NCI-H2196 treated with DMSO at 0.1 percent for 48 hours (cell line): ENCODE measurements around the gene FITM1.

Experiments
- DNase-seq: peaks from one replicate; lab custom pipeline; 2025; ENCODE audit not compliant: unreplicated experiment; lab: John Stamatoyannopoulos, UW

FITM1 gene

DNA sequence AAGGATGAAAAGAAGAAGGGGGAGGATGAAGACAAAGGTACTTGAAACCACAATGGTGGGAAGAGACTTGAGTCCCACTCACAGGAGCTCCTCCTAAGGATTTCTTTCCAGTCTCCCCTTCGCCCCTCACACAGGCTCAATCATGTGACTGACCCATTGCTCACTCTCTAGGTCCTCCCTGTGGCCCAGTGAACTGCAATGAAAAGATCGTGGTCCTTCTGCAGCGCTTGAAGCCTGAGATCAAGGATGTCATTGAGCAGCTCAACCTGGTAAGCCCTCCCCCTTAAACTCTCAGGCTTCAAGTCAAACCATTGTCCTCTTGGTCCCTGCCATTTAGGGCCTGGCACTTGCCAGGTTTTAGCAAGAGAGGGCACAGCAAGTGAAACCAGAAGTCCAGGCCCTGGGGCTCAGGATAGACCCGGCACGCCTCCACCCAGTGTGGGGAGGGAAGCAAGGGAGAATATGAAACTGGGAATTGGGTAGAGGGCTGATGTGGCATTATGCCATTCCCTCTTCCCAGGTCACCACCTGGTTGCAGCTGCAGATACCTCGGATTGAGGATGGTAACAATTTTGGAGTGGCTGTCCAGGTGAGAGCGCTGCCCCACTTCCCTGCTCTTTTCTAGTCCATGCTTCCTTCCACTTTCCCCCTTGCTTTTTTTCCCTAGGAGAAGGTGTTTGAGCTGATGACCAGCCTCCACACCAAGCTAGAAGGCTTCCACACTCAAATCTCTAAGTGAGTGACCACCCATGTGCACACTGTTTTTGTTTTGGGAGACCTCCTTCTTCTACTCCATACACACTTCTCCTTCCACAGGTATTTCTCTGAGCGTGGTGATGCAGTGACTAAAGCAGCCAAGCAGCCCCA is 7.3 kb downstream of the FITM1 start:
- no peak for DNase-seq

DNA sequence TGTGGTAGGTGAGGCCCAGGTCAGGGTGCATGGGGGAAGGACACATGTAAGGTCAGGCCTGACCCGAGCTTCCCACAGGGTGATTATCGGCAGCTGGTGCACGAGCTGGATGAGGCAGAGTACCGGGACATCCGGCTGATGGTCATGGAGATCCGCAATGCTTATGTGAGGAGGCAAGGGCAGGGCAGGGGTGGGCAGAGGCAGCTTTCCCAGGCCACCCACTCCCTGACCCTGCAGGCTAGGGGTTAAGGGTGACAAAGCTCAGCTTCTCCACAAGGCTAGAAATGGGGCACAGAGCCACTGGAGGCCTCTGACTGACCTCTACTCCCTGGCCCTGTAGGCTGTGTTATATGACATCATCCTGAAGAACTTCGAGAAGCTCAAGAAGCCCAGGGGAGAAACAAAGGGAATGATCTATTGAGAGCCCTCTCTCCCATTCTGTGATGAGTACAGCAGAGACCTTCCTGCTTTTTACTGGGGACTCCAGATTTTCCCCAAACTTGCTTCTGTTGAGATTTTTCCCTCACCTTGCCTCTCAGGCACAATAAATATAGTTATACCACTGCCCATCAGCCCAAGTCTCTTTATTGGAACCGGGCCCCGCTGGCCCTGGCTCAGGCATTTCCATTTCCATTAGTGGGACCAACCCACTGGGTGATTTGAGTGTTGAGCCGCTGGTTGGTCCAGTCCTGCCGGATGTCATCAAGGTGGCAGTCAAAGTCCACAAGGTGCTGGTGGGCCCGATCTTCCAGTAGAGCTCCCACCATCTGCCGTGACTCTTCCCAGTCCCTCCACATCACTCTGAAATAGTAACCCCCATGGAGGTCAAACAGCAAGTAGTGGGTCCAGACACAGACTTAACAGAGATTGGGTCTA is 8.2 kb downstream of the FITM1 start:
- DNase-seq, result no peak

DNA sequence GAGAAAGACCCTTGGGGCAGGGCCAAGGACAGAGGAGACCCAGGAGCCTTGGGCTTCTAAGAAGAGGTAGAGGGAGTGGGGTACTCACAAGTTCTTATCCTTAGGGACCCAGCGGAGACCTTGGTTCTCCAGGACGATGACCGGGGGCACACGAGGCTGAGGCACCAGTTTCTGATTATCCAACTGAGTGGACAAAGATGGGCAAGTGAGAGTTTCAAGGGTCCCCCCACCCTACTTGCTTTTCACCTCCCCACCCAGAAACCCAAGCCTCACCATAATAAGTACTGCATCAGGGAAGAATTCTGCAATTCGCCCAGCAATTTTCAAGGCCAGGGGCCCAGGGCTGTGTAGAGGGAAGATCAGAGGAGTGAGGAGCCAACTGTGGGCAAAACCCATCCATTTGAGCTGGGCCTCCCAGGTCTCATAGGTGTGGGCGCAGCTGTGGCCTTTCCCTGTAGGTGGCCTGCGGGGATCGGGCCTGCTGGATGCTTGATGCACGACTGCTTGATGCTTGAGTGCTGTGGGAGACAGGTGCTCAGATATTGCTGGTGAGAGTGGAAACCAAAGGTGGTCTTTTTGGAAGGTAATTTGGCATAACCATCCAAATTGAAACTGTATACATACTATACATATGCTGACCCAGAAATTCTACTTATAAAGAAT is 8.9 kb downstream of the FITM1 start:
- no peak for DNase-seq

DNA sequence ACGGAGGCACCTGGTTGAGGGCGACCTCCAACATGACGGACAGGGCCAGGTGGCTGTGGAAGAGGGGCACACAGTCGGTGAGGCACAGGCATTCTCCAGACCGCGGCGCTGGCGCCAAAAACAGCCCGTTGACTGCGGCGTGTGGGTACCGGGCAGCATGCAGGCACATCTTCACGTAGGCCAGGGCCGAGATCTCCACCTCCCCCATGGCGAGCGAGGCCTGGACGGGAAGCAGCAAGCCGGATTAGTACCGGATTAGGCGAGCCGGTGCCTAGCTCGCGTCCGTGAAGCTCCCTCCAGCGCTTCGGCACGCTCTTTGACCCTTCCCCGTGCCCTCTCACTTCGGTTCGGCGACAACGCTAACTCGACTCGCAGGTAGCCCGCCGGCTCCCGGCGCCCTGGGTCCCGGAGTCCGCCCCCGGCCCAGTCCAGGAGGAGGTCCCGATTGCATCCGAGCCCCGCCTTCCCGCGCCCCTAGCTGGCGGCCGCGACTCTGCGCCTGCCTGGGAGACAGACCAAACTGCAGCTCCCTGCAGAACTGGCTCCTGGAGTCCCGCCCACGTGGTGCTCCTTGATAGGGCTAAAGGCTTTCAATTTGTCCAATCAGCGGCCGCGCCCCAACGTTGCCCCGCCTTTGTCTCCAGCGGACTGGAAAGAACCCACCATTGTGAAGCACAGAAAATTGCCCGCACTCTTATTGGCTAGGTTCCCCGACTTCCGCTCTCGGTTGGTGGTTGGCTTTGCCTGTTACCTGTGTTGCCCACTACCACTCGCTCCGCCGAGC is 10.8 kb downstream of the FITM1 start, which contains the start of gene EMC9:
TSS of gene EMC9 (minus strand) at position 495 of the 784 bp plus-strand sequence. CDS start at position 208, 287 bp downstream.
- DNase-seq, result peak; percentile 99

DNA sequence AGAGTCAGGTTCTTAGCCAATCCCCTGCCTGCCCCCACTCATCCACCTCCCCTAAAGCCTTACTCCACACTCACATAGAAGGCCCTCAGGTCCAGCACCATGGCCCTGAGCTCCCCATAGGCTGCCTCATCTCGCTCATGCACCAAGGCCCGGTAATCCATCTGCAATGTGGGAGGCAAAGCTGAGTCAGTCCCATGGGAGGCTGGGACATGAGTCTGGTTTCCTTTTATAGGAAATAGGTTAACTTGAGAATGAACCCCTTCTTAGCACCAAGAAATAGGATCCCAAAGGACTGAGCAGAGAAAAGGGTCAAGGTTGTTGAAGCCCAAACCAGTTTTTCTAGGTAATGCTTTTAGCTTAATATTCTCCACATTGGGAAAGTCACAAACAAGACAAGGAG is 13.1 kb downstream of the FITM1 start:
- no peak for DNase-seq

DNA sequence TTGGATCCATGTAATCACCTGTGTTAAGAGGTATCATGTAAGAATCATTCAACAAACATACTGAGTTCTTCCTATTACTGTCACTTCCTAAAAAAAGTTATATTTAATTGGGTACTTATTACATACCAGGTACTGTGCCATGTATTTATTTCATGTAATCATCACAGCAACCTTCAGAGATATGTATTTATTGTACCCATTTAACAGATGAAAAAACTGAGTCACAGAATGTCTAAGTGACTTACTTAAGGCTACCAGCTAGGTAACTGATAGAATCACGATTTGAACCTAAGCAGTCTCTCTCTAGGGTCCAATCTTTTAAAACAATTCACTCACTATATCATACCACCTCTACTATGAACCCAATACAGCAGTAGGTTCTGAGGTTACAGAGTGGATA is 14.0 kb downstream of the FITM1 start:
- DNase-seq, result no peak

DNA sequence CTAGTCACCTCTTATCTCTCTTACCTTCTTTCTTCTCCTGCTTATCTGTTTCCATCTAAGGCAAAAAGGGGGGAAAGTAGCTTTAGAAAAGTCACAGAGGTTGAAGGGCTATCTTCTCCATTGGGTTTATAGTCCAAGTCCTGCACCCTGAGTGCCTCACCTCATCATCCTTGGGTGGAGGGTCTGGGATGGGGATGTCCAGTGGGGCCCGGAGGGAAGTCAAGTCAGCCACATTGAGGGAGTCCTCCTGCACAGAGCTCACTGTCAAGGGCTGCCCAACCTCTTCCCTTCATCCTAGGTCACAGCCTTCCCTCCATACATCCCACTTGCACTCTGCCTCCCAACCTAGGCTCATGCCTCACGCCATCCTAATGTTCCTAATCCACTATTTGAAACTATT is 14.8 kb downstream of the FITM1 start:
- DNase-seq, result no peak

DNA sequence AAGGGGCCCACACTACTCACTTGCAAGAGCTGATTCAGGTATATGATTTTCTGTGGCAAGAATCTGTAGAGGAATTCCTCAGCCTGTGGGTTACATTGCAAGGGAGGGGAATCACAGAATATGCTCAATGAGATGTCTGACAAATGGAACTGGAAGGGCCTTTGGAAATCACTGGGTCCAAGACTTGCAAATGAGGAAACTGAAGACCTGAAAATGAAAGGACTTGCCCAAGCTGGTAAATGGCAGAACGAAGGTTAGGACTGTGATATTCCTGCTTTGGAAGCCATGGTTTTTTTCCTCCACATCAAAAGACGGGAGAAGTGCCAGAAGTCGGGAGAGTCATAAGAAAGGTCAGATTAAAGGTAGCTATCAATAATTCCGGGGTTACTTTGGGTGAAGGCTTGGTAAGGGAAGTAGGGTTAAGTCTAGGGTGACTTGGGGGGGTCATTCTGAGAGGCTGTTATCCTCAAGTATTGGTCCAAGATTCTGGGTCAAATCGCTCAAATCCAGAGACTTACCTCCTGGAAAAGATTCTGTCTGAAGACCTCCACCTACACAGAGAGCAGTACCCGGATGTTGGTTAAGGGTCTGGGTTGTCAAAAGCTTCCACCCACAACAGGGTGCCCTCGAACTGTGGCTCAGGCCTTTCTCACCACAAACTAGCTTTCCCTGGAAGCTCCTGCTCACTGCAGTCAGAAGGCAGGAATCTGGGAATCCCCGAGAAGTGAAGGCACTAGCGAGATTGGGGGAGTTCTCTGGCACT is 15.4 kb downstream of the FITM1 start:
- DNase-seq, result no peak

DNA sequence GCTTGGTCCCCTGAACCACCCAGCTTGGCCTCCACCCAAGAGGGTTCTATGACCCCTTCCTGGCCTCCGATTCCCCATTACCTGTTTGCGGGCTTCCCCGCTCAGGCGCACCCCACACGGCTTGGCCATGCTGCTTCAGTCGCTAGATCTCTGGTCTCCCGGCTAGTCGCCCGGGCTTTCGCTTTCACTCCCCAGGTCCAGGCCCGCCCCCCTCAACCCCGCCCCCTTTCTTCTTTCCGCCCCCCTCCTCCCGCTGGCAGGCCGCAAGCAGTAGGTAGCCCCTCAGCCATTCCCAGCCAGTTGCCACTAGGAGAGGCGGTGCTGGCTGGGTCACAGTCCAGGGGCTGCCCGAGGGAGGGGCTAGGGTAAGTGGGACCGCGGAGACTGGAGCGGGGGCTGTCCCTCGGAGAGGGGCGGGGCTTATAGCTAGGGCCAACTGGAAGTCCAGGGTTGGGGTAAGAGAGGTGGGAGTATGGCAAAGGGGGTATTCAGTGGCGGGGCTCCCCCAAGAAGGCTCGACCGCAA is 16.1 kb downstream of the FITM1 start, which contains the start of gene PSME2:
TSS of gene PSME2 (minus strand) at position 158 of the 525 bp plus-strand sequence. CDS start at position 129, 29 bp downstream.
- peak; percentile 96 for DNase-seq

DNA sequence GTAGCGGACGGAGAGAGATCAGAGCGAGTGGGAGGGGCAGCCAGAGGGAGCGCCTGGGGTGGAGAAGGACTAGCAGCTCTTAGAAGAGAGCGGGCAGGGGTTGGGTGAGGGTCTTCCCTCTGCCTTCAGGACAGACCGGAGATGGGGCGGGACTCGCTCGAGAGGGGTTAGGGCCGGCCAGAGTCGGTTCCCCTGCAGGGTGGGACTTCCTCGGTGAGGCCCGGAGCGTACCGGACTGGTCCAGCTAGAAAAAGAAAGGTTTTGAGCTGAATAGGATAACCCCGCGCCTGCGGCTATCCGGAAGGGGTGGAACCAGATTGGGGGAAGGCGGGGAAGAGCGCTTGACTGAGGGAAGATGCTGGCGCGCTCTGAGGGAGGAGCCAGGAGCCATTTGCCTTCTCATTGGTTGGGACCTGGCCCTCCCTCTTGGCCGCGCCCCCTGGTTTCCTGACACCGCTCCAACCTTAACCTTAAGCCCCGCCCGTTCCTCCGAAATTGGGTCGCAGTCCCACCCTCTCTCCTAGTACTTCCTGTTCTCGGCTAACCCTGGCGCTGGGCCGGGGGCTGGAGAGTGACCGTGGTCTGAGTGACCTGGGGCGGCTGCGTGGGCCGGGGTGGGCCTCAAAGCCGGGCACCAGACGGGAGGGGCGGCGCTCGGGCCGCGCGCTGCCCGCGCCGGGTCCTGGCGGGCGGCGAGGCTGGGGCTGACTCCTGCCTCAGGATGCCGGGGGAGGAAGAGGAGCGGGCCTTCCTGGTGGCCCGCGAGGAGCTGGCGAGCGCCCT is 16.7 kb downstream of the FITM1 start, which contains the start of gene RNF31:
TSS of gene RNF31 (plus strand) at position 521 of the 783 bp plus-strand sequence. CDS start at position 722, 201 bp downstream.
- peak; percentile 98 for DNase-seq

DNA sequence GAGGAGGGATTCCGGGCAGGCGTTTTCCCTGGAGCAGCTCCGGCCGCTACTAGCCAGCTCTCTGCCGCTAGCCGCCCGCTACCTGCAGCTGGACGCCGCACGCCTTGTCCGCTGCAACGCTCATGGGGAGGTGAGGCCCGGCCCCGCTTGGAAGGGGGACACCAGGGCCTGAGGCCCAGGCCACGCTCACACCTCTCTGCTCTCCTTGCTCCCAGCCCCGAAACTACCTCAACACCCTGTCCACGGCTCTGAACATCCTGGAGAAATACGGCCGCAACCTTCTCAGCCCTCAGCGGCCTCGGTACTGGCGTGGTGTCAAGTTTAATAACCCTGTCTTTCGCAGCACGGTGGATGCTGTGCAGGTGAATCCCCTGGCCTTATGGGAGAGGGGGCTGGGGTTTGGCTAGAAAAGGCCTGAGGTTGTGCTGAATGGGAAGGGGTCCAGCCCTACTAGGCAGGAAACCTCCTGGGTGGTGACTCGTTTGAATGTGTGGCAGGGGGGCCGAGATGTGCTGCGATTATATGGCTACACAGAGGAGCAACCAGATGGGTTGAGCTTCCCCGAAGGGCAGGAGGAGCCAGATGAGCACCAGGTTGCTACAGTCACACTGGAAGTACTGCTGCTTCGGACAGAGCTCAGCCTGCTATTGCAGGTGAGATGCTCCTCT is 17.4 kb downstream of the FITM1 start:
- DNase-seq, result no peak

DNA sequence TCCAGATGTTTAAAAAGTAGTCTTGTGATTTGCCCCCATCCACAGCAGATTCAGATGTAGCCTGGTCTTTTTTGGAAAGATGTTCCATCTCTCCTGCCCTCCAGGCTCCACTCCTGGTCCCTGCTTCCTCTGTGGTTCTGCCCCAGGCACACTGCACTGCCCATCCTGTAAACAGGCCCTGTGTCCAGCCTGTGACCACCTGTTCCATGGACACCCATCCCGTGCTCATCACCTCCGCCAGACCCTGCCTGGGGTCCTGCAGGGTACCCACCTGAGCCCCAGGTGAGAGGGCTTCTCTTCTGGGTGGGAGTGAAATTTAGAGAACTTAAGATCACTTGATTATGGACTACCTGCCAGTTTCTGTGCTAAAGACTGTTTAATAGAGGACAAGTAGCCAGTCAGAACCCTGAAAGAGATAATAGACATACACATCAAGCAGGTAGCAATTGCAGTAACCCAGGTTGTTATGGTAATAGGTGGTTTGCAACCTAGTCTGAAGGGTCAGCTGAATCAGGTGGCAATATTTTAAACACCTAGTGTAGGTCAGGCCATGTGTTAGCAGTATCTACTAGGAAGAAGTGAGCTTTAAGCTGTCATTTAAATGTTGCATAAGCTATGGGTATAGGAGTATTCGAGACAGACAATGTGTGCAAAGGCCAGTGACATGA is 19.0 kb downstream of the FITM1 start:
- no peak for DNase-seq

DNA sequence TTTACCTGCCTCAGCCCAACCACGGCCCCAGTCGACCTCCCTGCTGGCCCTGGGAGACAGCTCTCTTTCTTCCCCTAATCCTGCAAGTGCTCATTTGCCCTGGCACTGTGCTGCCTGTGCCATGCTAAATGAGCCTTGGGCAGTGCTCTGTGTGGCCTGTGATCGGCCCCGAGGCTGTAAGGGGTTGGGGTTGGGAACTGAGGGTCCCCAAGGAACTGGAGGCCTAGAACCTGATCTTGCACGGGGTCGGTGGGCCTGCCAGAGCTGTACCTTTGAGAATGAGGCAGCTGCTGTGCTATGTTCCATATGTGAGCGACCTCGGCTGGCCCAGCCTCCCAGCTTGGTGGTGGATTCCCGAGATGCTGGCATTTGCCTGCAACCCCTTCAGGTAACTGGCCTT is 19.6 kb downstream of the FITM1 start:
- DNase-seq, result no peak

DNA sequence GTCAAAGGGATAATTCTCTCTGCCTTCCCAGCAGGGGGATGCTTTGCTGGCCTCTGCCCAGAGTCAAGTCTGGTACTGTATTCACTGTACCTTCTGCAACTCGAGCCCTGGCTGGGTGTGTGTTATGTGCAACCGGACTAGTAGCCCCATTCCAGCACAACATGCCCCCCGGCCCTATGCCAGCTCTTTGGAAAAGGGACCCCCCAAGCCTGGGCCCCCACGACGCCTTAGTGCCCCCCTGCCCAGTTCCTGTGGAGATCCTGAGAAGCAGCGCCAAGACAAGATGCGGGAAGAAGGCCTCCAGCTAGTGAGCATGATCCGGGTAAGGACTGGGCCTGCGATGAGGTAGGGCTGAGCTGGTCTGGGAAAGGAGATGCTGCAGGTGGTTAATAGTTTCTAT is 20.1 kb downstream of the FITM1 start:
- no peak for DNase-seq

DNA sequence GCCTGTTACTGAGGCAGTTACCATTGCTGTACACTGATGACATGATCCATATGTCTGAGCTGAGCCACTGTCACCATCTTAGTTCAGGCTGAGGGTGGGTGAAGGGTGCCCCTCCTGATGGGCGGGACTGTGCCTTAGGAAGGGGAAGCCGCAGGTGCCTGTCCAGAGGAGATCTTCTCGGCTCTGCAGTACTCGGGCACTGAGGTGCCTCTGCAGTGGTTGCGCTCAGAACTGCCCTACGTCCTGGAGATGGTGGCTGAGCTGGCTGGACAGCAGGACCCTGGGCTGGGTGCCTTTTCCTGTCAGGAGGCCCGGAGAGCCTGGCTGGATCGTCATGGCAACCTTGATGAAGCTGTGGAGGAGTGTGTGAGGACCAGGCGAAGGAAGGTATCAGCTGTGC is 20.5 kb downstream of the FITM1 start:
- DNase-seq, result no peak

DNA sequence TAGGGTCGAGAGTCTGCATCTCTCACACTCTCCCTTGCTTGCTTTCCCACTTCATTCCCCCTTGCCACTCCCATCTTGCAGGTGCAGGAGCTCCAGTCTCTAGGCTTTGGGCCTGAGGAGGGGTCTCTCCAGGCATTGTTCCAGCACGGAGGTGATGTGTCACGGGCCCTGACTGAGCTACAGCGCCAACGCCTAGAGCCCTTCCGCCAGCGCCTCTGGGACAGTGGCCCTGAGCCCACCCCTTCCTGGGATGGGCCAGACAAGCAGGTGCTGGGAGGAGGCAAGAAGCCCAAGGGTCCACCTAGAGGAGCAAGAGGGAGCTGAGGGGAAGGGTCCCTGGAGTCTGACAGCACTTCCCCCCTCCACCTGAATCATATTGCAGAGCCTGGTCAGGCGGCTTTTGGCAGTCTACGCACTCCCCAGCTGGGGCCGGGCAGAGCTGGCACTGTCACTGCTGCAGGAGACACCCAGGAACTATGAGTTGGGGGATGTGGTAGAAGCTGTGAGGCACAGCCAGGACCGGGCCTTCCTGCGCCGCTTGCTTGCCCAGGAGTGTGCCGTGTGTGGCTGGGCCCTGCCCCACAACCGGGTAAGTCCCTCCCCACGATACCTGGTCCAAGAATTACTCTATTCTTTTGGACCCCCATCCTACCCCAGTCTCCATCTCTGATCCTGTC is 21.1 kb downstream of the FITM1 start:
- DNase-seq, result no peak

DNA sequence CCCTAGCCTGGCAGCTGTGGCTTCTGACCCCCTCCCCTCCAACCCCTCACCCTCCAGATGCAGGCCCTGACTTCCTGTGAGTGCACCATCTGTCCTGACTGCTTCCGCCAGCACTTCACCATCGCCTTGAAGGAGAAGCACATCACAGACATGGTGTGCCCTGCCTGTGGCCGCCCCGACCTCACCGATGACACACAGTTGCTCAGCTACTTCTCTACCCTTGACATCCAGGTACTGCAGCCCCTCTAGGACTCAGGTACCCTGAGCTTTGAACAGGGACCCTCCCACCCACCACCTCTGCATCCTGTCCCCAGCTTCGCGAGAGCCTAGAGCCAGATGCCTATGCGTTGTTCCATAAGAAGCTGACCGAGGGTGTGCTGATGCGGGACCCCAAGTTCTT is 24.6 kb downstream of the FITM1 start:
- DNase-seq, result no peak
